ENCODE data around the gene MAL.

MAL gene

DNA sequence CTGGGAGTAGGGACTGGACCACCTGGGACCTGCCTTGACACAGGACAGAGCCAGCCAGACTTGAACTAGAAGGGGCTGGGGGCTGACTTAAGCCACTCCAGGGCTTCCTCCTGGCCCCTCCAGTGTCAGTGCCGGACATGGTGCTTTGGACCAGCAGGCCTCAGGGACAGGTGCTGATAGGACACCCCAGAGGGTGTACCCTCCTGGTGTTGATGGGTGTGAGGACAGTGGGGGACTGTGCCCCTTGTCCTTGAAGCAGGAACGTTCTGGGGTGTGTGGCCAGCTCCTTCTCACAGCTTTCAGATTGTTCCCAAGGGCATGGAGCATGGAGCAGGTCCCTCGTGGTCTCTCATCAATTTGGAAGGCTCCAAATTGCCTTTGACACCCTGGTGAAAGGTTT is 6.8 kb downstream of the MAL start:
- TF ChIP-seq, protein P1, sequence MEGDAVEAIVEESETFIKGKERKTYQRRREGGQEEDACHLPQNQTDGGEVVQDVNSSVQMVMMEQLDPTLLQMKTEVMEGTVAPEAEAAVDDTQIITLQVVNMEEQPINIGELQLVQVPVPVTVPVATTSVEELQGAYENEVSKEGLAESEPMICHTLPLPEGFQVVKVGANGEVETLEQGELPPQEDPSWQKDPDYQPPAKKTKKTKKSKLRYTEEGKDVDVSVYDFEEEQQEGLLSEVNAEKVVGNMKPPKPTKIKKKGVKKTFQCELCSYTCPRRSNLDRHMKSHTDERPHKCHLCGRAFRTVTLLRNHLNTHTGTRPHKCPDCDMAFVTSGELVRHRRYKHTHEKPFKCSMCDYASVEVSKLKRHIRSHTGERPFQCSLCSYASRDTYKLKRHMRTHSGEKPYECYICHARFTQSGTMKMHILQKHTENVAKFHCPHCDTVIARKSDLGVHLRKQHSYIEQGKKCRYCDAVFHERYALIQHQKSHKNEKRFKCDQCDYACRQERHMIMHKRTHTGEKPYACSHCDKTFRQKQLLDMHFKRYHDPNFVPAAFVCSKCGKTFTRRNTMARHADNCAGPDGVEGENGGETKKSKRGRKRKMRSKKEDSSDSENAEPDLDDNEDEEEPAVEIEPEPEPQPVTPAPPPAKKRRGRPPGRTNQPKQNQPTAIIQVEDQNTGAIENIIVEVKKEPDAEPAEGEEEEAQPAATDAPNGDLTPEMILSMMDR (IDR thresholded peaks at IDR 0.05) = no peak

DNA sequence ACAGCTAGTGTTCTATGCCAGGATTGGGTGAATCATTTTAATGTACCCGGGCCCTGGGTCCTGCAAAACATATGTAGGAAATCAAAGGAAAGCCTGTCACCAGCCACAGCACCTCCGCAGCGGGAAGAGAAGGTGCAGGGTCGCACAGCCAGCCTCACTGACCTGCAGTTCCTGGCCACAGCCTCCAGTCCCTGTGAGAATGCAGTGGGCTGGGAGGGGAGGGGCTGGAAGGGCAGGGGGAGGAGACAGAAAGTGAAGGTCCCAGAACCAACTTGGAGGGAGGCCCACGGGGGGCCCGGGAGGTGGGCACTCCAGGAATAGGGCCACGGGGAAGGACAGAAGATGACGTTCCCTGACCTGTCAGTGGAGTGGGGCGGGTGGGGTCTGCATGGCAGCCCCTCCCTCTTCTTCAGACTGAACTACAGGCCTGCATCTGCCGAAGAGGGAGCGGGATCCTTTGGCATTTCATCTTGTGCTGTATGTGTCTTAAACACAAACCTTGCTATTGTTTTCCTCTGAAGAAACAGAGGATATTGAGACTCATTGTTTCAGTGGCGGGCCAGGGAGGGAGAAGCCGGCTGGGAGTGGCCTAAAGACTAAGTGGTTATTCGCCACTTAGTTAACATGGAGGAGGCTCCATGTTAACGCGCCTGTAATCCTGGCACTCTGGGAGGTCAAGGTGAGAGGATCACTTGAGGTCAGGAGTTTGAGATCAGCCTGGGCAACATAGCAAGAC is 7.5 kb downstream of the MAL start:
- TF ChIP-seq, protein P1 (IDR thresholded peaks at IDR 0.05) = no peak

DNA sequence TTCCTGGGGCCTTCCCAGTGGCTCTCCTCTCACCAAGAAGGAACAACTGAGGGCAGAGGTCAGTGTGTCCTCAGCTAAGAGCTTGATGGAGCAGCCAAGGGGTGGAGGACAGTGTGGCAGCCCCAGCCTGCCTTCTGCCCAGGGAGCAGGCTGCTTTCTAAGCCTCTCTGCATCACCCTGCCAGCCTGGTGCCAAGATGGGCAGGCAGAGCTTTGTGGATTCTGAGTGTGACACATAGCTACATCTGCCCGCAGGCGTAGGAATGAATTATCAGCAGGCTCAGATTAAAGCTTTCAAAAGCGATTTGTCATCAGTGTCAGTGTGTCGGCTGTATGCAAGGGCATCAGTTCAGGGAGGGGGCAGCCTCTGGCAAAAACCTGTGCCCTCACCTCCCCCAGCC is 8.7 kb downstream of the MAL start:
- TF ChIP-seq, protein P1 (IDR thresholded peaks at IDR 0.05) = no peak

DNA sequence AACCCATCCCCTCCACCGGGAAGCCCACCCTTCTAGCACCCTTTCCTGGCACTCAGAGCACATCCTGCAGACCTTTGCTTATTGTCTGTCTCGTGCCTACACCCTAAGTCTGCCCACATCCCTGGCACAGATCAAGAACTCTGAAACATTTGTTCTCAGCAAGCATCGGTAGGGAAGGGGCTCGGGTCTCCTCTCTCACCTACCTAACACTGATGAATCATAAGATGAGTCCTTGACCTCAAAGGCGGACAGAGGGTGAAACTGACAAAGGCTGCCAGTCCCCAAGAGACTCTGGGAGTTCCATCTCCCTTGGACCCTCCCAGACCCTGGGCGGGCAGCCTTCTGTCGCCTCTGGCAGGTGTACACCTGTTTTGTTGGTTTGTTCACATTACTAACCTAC is 9.3 kb downstream of the MAL start:
- TF ChIP-seq, protein P1 (IDR thresholded peaks at IDR 0.05) = no peak

DNA sequence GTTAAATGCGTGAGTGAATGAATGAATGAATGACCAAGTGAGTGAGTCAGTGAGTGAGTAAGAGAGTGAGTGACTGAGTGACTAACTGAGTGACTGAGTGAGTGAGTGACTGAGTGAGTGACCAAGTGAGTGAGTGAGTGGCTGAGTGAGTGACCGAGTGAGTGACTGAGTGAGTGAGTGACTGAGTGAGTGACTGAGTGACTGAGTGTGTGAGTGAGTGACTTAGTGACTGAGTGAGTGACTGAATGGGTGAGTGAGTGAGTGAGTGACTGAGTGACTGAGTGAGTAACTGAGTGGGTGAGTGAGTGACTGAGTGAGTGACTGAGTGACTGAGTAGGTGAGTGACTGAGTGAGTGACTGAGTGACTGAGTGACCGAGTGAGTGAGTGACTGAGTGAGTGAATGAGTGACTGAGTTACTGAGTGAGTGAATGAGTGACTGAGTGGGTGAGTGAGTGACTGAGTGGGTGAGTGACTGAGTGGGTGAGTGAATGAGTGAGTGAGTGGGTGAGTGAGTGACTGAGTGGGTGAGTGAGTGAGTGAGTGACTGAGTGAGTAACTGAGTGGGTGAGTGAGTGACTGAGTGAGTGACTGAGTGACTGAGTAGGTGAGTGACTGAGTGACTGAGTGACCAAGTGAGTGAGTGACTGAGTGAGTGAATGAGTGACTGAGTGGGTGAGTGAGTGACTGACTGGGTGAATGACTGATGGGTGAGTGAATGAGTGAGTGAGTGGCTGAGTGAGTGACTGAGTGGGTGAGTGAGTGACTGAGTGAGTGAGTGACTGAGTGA is 11.3 kb downstream of the MAL start:
- TF ChIP-seq, protein P1 (IDR thresholded peaks at IDR 0.05) = no peak

DNA sequence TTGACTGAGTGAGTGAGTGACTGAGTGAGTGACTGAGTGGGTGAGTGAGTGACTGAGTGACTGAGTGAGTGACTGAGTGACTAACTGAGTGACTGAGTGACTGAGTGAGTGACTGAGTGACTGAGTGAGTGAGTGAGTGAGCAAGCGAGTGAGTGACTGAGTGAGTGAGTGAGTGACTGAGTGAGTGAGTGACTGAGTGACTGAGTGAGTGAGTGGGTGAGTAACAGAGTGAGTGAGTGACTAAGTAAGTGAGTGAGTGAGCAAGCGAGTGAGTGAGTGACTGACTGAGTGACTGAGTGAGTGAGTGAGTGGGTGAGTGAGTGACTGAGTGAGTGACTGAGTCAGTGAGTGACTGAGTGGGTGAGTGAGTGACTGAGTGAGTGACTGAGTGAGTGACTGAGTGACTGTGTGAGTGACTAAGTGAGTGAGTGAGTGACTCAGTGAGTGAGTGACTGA is 11.9 kb downstream of the MAL start:
- TF ChIP-seq, protein P1 (IDR thresholded peaks at IDR 0.05) = no peak

DNA sequence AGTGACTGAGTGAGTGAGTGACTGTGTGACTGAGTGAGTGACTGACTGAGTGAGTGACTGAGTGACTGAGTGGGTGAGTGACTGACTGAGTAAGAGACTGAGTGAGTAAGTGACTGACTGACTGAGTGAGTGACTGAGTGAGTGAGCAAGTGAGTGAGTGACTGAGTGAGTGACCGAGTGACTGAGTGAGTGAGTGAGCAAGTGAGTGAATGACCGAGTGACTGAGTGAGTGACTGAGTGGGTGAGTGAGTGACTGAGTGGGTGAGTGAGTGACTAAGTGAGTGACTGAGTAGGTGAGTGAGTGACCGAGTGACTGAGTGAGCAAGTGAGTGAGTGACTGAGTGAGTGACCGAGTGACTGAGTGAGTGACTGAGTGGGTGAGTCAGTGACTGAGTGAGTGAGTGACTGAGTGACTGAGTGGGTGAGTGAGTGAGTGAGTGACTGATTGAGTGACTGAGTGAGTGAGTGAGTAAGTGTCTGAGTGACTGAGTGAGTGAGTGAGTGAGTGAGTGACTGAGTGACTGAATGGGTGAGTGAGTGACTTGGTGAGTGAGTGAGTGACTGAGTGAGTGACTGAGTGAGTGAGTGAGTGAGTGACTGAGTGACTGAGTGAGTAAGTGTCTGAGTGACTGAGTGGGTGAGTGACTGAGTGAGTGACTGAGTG is 13.3 kb downstream of the MAL start:
- TF ChIP-seq, protein P1 (IDR thresholded peaks at IDR 0.05) = no peak
